Measurements from ENCODE around the gene POPDC2.
"Not testable (repeated sequence)": the region's sequence is repeated elsewhere in the genome, so short reads cannot be mapped to it uniquely, and the experiment has no call there.

POPDC2 gene

GRCh38 chr3:119660474-119661440 lies at the start of gene POPDC2:
TSS of gene POPDC2 (minus strand) at chr3:119660589. CDS start at chr3:119660423, 166 bp downstream.
- no peak for DNase-seq

GRCh38 chr3:119703820-119704531 lies 43.6 kb upstream of the POPDC2 start:
- DNase-seq = no peak

GRCh38 chr3:119702530-119703527 lies 42.4 kb upstream of the POPDC2 start, which contains the start of gene CFAP91:
TSS of gene CFAP91 (plus strand) at chr3:119703022. CDS start at chr3:119703099, 77 bp downstream.
- DNase-seq = peak; percentile 93

GRCh38 chr3:119700920-119701734 lies 40.7 kb upstream of the POPDC2 start:
- DNase-seq = no peak

- no peak for DNase-seq
Observed at GRCh38 chr3:119700269-119700919, 40.0 kb upstream of the POPDC2 start.

- no peak for DNase-seq
Observed at GRCh38 chr3:119697394-119697793, 37.0 kb upstream of the POPDC2 start.

GRCh38 chr3:119695480-119695879 lies 35.1 kb upstream of the POPDC2 start:
- DNase-seq = no peak

GRCh38 chr3:119690043-119690656 lies 29.8 kb upstream of the POPDC2 start:
- no peak for DNase-seq

GRCh38 chr3:119683421-119683820 lies 23.0 kb upstream of the POPDC2 start:
- no peak for DNase-seq

GRCh38 chr3:119681279-119681678 lies 20.9 kb upstream of the POPDC2 start:
- no peak for DNase-seq

GRCh38 chr3:119679874-119680273 lies 19.5 kb upstream of the POPDC2 start:
- no peak for DNase-seq

GRCh38 chr3:119678209-119678608 lies 17.8 kb upstream of the POPDC2 start:
- not testable (repeated sequence) for DNase-seq

GRCh38 chr3:119677641-119677934 lies 17.2 kb upstream of the POPDC2 start:
- DNase-seq = no peak

GRCh38 chr3:119676771-119677640 lies 16.6 kb upstream of the POPDC2 start, which contains the start of gene COX17:
TSS of gene COX17 (minus strand) at chr3:119677406. CDS start at chr3:119677310, 96 bp downstream.
- peak; percentile 95 for DNase-seq

- no peak for DNase-seq
Observed at GRCh38 chr3:119676020-119676419, 15.6 kb upstream of the POPDC2 start.

GRCh38 chr3:119675188-119675874 lies 14.9 kb upstream of the POPDC2 start:
- DNase-seq = no peak

- no peak for DNase-seq
Observed at GRCh38 chr3:119673875-119674274, 13.5 kb upstream of the POPDC2 start.

- DNase-seq = no peak
Observed at GRCh38 chr3:119672776-119673175, 12.4 kb upstream of the POPDC2 start.
